MM.1S (cell line): Measurements from ENCODE around the gene PPP2R5C.

ENCODE experiments used
- CTCF ChIP-seq: fragments of 300-600 bp; sonication (generic); IDR thresholded peaks from 2 replicates; pipeline ENCODE4 v1.5.1; 2016; ENCODE audit warnings: antibody characterized with exemption, low read length, mixed read lengths
- EZH2 ChIP-seq: fragments of 300-600 bp; sonication (generic); optimal IDR thresholded peaks from 2 replicates; pipeline ENCODE3; 2017; ENCODE audit warnings: low read depth, mild to moderate bottlenecking, antibody characterized with exemption, low read length, mixed read lengths
- EZH2phosphoT487 ChIP-seq: fragments of 300-600 bp; sonication (generic); IDR thresholded peaks from 2 replicates; pipeline ENCODE4 v1.6.1; 2018; ENCODE audit warnings: antibody characterized with exemption, low read length

GRCh38 chr14:101824339-101824727 is 62.8 kb downstream of the PPP2R5C start:
- TF ChIP-seq CTCF (no peak), EZH2phosphoT487 (no peak), EZH2 (no peak)
